ENCODE results near the gene NCK2. TPM values are rescaled to one million over a fixed set of nuclear protein-coding genes. Genes with fewer than 3 reads are reported as not detected.

The NCK2 gene
- total RNA-seq, 1 experiment from 2014 or later = 75.4 TPM

DNA sequence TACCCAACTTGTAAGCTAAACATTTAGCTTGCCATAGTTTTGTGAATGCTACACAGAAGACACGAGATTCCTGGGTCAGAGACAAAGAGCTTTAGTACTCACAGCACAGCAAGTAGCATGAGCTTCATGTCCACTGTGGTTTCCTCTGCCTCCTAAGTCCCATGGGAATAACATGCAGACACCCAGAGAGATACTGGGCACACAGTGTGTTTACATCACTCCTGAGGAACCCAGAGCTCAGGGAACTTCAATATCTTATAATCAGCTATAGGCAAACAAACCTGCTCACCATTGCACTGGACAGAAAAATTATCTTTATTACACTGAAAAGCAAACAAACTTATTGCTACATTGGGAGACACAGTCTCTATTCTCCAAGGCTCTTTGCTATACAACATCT lies 14.5 kb upstream of the NCK2 start (continued):
- no peak for TF ChIP-seq ZNF219 (CRISPR knock-in tag; IDR thresholded peaks at IDR 0.05; ENCODE audit: borderline replicate concordance)
- TF ChIP-seq HMGA2 (CRISPR knock-in tag; IDR thresholded peaks at IDR 0.05) = no peak
- TF ChIP-seq, protein P1, sequence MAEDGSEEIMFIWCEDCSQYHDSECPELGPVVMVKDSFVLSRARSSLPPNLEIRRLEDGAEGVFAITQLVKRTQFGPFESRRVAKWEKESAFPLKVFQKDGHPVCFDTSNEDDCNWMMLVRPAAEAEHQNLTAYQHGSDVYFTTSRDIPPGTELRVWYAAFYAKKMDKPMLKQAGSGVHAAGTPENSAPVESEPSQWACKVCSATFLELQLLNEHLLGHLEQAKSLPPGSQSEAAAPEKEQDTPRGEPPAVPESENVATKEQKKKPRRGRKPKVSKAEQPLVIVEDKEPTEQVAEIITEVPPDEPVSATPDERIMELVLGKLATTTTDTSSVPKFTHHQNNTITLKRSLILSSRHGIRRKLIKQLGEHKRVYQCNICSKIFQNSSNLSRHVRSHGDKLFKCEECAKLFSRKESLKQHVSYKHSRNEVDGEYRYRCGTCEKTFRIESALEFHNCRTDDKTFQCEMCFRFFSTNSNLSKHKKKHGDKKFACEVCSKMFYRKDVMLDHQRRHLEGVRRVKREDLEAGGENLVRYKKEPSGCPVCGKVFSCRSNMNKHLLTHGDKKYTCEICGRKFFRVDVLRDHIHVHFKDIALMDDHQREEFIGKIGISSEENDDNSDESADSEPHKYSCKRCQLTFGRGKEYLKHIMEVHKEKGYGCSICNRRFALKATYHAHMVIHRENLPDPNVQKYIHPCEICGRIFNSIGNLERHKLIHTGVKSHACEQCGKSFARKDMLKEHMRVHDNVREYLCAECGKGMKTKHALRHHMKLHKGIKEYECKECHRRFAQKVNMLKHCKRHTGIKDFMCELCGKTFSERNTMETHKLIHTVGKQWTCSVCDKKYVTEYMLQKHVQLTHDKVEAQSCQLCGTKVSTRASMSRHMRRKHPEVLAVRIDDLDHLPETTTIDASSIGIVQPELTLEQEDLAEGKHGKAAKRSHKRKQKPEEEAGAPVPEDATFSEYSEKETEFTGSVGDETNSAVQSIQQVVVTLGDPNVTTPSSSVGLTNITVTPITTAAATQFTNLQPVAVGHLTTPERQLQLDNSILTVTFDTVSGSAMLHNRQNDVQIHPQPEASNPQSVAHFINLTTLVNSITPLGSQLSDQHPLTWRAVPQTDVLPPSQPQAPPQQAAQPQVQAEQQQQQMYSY (CRISPR knock-in tag; IDR thresholded peaks at IDR 0.05) = no peak
- TF ChIP-seq IRF2 (CRISPR knock-in tag; IDR thresholded peaks at IDR 0.05; ENCODE audit: borderline replicate concordance, low read depth) = no peak

DNA sequence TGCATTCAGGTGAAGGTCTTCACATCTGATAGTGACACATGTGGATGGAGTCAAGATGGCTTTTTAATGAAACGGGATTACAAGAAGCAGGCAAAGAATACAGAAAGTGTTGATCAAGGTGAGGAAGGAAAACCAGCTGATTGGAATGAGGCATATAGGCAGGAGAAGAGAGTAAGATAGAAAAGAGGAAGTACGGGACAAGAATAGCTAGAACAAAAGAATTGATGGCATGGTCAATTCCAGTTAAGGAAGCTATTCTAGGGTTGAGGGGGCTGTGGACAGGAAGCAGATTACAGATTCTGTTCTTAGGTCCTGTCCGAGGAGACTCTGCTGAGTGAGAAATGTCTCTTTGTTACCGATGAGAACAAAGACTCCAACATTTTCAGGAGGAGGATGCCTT lies 13.2 kb upstream of the NCK2 start:
- no peak overlapping the region for H3K27ac Mint-ChIP-seq
- DNase-seq (ENCODE audit: low spot score) (no peak), ATAC-seq (no peak)
- peaks cover 15% of the 10 kb centered on the region; the same call in 1 of the 2 replicates for H3K36me3 Mint-ChIP-seq
- H3K27me3 Mint-ChIP-seq (ENCODE audit: low read depth) = peaks cover 5% of the 10 kb centered on the region; the same call in 1 of the 2 replicates
- ChIA-PET POLR2A (no interaction called here), CTCF (interaction anchor here (0.5 kb wide), 1 partner anchor 493 kb away, joined by 4 read pairs; no protein-coding TSS in a partner anchor)
- H3K4me1 Mint-ChIP-seq = no peaks in the 10 kb centered on the region
- TF ChIP-seq, protein P2, sequence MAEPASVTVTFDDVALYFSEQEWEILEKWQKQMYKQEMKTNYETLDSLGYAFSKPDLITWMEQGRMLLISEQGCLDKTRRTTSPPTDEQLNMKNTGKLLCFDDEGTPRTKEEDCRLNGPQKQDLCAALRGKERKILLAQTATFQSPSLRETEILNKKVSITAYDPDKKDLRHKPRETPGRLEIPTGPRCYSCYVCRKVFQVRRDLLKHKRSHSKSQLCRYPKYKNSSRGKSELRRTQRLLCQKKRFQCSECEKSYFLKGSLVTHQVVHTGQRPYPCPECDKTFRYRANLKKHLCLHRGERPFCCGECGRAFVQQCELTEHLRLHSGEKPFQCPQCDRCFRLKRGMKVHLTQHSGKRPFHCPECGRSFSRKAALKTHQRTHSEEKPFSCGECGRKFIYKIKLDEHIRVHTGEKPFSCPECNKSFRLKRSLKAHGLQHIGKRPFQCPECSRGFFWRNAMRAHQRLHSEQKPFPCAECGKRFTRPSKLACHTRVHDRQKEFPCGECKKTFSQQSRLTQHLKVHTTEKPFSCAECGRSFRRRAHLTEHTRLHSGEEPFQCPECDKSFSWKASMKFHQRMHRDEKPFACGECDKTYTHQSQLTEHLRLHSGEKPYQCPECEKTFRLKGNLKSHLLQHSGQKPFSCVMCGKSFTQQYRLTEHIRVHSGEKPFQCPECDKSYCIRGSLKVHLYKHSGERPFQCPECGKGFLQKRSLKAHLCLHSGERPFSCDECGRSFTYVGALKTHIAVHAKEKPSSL (CRISPR knock-in tag; conservative IDR thresholded peaks at IDR 0.05) = no peak
- no peak for TF ChIP-seq NFATC4 (CRISPR knock-in tag; IDR thresholded peaks at IDR 0.05)
- no peak for TF ChIP-seq ETV6 (CRISPR knock-in tag; IDR thresholded peaks at IDR 0.05)
- TF ChIP-seq, protein P3, sequence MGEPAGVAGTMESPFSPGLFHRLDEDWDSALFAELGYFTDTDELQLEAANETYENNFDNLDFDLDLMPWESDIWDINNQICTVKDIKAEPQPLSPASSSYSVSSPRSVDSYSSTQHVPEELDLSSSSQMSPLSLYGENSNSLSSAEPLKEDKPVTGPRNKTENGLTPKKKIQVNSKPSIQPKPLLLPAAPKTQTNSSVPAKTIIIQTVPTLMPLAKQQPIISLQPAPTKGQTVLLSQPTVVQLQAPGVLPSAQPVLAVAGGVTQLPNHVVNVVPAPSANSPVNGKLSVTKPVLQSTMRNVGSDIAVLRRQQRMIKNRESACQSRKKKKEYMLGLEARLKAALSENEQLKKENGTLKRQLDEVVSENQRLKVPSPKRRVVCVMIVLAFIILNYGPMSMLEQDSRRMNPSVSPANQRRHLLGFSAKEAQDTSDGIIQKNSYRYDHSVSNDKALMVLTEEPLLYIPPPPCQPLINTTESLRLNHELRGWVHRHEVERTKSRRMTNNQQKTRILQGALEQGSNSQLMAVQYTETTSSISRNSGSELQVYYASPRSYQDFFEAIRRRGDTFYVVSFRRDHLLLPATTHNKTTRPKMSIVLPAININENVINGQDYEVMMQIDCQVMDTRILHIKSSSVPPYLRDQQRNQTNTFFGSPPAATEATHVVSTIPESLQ (CRISPR knock-in tag; IDR thresholded peaks at IDR 0.05) = no peak
- TF ChIP-seq, protein P4, sequence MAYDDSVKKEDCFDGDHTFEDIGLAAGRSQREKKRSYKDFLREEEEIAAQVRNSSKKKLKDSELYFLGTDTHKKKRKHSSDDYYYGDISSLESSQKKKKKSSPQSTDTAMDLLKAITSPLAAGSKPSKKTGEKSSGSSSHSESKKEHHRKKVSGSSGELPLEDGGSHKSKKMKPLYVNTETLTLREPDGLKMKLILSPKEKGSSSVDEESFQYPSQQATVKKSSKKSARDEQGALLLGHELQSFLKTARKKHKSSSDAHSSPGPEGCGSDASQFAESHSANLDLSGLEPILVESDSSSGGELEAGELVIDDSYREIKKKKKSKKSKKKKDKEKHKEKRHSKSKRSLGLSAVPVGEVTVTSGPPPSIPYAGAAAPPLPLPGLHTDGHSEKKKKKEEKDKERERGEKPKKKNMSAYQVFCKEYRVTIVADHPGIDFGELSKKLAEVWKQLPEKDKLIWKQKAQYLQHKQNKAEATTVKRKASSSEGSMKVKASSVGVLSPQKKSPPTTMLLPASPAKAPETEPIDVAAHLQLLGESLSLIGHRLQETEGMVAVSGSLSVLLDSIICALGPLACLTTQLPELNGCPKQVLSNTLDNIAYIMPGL (CRISPR knock-in tag; IDR thresholded peaks at IDR 0.05) = no peak
- no peak for TF ChIP-seq ZNF671 (CRISPR knock-in tag; IDR thresholded peaks at IDR 0.05)
- no peak for TF ChIP-seq NFYB (CRISPR knock-in tag; conservative IDR thresholded peaks at IDR 0.05; ENCODE audit: low read depth)
- TF ChIP-seq, protein P5, sequence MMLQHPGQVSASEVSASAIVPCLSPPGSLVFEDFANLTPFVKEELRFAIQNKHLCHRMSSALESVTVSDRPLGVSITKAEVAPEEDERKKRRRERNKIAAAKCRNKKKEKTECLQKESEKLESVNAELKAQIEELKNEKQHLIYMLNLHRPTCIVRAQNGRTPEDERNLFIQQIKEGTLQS (CRISPR knock-in tag; conservative IDR thresholded peaks at IDR 0.05) = no peak
- TF ChIP-seq KAT7 (CRISPR knock-in tag; IDR thresholded peaks at IDR 0.05; ENCODE audit: borderline replicate concordance) = no peak
- no peak for TF ChIP-seq HMGA2 (CRISPR knock-in tag; IDR thresholded peaks at IDR 0.05)
- no peak for TF ChIP-seq GABPB1 (CRISPR knock-in tag; IDR thresholded peaks at IDR 0.05)
- no peak for TF ChIP-seq ZNF423 (CRISPR knock-in tag; IDR thresholded peaks at IDR 0.05)
- TF ChIP-seq ZNF317 (CRISPR knock-in tag; IDR thresholded peaks at IDR 0.05; ENCODE audit: borderline replicate concordance, low read depth) = no peak
- no peak for TF ChIP-seq TP53 (CRISPR knock-in tag; IDR thresholded peaks at IDR 0.05)
- no peak for TF ChIP-seq FOXJ3 (CRISPR knock-in tag; IDR thresholded peaks at IDR 0.05; ENCODE audit: borderline replicate concordance)
- no peak for TF ChIP-seq ZBTB21 (CRISPR knock-in tag; IDR thresholded peaks at IDR 0.05; ENCODE audit: borderline replicate concordance)
- TF ChIP-seq SMAD3 (CRISPR knock-in tag; IDR thresholded peaks at IDR 0.05; ENCODE audit: borderline replicate concordance) = no peak
- TF ChIP-seq, protein P6, sequence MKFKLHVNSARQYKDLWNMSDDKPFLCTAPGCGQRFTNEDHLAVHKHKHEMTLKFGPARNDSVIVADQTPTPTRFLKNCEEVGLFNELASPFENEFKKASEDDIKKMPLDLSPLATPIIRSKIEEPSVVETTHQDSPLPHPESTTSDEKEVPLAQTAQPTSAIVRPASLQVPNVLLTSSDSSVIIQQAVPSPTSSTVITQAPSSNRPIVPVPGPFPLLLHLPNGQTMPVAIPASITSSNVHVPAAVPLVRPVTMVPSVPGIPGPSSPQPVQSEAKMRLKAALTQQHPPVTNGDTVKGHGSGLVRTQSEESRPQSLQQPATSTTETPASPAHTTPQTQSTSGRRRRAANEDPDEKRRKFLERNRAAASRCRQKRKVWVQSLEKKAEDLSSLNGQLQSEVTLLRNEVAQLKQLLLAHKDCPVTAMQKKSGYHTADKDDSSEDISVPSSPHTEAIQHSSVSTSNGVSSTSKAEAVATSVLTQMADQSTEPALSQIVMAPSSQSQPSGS (CRISPR knock-in tag; IDR thresholded peaks at IDR 0.05; ENCODE audit: borderline replicate concordance, low read depth) = no peak
- TF ChIP-seq, protein P7, sequence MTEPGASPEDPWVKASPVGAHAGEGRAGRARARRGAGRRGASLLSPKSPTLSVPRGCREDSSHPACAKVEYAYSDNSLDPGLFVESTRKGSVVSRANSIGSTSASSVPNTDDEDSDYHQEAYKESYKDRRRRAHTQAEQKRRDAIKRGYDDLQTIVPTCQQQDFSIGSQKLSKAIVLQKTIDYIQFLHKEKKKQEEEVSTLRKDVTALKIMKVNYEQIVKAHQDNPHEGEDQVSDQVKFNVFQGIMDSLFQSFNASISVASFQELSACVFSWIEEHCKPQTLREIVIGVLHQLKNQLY (CRISPR knock-in tag; IDR thresholded peaks at IDR 0.05) = no peak
- no peak for TF ChIP-seq RORB (CRISPR knock-in tag; IDR thresholded peaks at IDR 0.05)
- peaks cover 28% of the 10 kb centered on the region for H3K9me3 Mint-ChIP-seq
- no peak overlapping the region for H3K4me3 Mint-ChIP-seq

Measured in WTC11 (cell line).